NCI-H526 (cell line): ENCODE data around the gene PYGO2.
A peak's percentile ranks its signal among the peaks of the same experiment; 100 is the strongest.
"Not testable (repeated sequence)": the region's sequence is repeated elsewhere in the genome, so short reads cannot be mapped to it uniquely, and the experiment has no call there.

Experiments
- DNase-seq, 2 experiments: peaks; one replicate each; lab custom pipeline; 2025; lab: John Stamatoyannopoulos, UW

Gene PYGO2

DNA sequence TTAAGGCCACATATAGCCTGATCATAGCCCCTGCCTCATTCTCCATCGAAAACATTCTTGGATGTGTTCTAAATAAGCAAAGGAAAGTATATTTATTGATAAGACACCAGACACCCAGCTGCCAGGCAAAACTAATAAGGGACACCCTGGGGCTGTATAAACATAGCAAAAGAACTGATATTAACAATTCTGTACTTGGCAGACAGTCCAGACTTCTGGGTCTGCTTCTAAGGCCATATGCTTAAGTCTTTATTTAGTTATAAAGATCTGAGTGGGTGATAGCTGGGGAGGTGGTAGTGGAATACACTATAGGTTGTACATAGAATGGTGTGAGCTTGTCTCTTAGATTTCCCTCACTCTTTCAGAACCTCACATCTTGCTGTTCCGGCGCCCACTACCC, 16.8 kb upstream of the PYGO2 start:
- DNase-seq = no peak

- not testable (repeated sequence) for DNase-seq
These were observed 16.2 kb upstream of the PYGO2 start for GRCh38 chr1:154977762-154978161.

DNA sequence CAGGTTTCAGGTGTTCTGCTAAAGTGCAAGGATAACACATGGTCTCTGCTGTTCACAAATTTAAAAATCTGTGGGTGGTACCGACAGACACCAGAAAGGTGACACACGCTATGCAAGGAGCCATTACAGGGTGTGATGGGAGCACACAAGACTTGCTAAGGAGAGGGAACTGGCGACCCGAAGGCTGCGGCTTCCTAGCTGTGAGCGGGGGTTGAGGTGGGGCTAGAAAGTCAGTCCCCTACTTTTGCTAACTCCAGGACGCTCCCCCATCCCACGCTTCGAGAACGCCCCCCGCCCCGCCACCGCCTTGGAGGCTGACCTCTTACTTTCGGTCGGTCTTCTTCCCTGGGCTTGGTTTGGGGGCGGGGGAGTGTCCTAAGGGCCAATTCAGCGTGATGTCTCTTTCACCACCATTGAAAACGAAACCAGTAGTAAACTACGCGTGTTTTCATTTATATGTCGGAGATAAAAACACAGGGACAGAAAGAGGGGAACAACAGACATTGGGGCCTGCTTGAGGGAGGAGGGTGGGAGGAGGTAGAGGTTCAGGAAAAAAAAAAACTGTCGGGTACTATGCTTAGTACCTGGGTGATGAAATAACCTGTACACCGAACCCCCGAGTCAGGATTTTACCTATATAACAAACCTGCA, 14.0 kb upstream of the PYGO2 start:
- DNase-seq = peak in 1 of 2 experiments; percentile 79

GRCh38 chr1:154974808-154975408, 13.3 kb upstream of the PYGO2 start:
- DNase-seq = peak; percentile 99 to 100

GRCh38 chr1:154974102-154974807, 12.7 kb upstream of the PYGO2 start, which contains the start of gene CKS1B:
CKS1B (plus strand) TSS chr1:154974681; CDS start chr1:154974746, 65 bp downstream.
- peak; percentile 100 for DNase-seq

DNA sequence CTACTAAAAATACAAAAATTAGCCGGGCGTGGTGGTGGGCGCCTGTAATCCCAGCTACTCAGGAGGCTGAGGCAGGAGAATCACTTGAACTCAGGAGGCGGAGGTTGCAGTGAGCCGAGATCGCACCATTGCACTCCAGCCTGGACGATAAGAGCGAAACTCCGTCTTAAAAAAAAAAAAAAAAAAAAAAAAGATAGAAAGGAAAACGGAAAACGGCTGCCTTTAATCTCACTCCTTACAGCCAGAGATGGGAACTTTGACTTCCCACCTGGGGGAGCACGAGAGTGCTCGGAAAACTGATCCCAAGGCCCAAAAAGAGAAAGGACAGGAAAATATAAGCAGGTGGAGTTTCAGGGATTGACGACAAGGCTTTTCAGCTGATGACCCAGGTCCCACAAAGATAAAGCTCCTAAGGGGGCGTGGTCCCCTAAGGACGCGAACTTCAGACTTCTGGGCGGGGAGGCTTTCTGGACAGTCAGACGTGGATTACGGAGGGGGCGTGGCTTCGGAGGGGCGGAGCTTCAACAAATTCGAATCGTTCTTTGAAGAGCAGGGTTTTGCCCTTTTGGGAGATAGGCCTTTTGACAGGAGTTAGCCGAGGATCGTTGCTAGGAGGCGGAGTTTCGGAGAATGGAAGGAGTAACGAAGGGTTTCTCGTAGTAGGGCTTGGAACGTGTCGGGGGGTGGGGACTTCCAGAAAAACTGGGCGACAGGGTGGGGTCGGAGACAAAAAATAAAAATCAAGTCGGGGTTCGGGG, 11.9 kb upstream of the PYGO2 start:
- peak; percentile 99 to 100 for DNase-seq

- no peak for DNase-seq
These were observed 11.1 kb upstream of the PYGO2 start for GRCh38 chr1:154972517-154973343.

- DNase-seq = no peak
These were observed 10.6 kb upstream of the PYGO2 start for GRCh38 chr1:154972213-154972516.

- no peak for DNase-seq
These were observed 9.9 kb upstream of the PYGO2 start for GRCh38 chr1:154971341-154971998.

DNA sequence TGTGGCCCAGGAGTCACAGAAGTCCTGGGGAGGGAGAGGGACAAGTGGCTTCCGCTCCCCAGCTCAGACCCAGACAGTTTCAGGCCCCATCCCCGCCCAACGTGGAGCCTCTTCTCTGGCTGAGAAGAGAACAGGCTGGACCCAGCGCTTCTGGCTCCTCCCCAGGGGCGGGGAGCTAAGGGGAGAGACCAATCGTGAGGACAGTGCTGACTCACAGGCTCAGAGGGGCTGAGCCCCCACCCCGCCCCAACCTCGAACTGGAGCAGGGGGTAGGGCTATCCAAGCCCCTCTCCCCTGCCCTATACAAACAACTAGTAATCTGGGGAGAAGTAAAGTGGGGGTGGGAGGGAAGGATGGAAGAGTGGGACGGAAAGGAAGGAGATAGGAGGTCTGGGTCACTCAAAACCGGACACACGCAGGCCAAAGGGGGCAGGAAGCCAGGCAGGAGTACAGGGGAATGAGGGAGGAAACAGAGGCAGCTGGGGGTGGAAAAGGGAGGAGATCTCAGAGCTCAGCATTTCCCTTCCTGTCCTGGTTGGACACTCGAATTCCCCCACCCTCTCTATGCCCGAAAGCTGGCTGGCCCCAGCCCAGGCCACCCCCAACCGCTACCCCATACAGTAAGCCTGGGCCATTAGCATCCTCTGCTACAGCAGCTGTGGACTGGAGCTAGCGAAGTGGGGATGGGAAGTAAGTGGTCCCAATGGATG, 9.2 kb upstream of the PYGO2 start, which contains the start of gene SHC1:
SHC1 (minus strand) TSS at position 117 of the 710 bp plus-strand sequence. CDS start 221 bp downstream, outside the sequence.
- DNase-seq = peak; percentile 75 to 94

- no peak for DNase-seq
These were observed 8.4 kb upstream of the PYGO2 start for GRCh38 chr1:154969860-154970452.

DNA sequence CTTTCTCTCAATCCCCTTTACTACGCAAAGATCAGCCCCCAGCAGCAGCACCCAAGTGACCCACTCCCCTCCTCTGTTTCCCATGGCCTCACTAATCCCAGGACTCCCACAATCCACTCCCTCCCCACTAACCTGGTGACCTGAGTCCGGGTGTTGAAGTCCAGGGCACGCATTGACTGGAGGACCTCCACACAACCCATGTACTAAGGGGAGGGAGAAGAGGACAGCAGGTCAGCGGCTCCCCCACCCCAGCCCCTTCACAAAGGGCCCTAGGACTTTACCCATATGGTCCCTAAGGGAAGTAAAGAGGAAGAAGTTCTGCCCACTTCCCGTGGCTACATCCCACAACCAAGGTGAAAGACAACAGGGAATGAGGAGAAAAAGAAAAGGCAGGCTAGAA, 7.7 kb upstream of the PYGO2 start:
- DNase-seq = no peak

DNA sequence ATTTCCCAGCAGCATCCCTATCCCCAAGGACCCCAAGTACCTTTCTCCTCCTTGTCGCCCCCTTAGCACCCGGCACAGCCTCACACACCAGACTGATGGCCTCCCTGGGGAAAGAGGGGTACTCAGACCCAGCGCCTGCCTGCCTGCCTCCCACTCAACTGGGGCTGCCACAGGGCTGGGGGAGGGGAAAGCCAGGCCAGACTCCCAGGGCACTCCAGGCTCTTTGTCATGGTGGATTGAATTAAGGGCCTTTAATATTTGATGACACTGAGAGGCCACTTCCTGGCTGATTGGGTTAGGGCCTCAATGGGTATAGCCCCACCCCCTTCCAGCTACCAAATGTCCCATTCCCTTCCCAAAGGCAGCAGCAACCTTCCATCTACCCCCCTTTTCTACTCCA, 7.1 kb upstream of the PYGO2 start:
- DNase-seq = no peak

- DNase-seq = no peak
These were observed 5.9 kb upstream of the PYGO2 start for GRCh38 chr1:154967331-154967950.

DNA sequence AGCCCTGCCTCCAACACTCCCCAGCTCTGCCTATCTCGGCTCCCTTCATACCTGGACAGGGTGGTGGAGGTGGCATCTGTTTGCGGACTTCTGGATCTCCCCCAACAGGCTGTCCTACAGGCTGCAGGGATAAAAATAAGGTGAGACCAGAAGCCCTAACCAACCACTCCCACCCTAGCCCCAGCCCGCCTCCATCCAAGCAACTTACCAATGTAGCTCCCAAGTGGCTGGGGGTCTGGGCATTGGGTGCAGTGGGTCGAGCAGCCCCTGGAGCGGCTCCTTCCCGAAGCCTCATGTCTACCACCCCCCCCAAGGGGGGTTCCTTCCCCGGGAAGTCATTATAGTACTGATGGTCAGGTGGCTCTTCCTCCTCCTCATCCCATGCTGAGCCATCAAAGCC, 4.5 kb upstream of the PYGO2 start:
- no peak for DNase-seq

- DNase-seq = no peak
These were observed 2.8 kb upstream of the PYGO2 start for GRCh38 chr1:154964359-154964758.

DNA sequence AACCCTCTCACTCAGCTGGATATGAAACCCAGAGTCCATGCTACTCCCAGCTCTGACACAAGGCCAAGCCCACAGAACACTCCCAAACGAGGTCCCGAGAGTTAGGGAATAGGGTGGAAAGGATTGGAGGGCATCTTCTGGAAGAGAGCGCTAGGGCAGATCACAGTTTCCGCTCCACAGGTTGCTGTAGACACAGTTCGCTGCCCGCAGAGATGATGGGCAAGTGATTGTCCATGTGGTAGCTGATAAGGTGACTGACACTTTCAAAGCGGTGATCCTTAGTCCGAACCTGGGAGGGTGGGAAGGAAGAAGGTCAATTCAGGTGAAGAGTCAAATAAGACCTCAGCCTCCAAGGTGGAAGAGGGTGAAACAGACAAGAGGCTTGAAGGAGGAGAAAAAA, 2.1 kb upstream of the PYGO2 start:
- no peak for DNase-seq

DNA sequence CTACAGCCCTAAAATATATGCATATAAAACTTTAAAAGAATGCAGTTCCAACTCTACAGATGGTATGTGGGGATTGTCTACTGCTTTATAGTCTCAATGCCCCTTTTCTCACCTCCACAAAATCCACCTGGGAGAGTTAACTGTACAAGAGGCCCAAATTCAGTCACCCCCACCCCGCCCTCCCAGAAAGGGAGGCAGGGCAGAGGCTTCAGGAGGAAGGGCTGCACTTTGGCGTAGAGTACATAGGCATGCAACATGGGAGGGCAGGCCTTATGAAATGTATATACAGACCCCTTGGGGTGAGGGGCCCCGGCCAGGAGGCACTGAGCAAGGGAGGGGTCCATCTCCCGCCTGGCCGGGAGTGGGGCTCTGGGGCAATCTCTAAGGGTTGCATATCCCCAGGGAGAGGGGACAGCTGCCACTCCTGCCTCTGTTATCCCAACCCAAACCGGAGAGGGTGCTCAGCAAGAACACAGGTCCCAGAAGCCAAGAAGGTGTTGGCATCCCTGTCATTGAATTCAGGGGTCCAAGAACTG, 1.3 kb upstream of the PYGO2 start:
- no peak for DNase-seq

- peak; percentile 46 to 83 for DNase-seq
These were observed 671 bp upstream of the PYGO2 start for GRCh38 chr1:154962156-154962749.
